Measurements from ENCODE around the gene IVNS1ABP.
"Not testable (repeated sequence)": the region's sequence is repeated elsewhere in the genome, so short reads cannot be mapped to it uniquely, and the experiment has no call there.

The IVNS1ABP gene

DNA sequence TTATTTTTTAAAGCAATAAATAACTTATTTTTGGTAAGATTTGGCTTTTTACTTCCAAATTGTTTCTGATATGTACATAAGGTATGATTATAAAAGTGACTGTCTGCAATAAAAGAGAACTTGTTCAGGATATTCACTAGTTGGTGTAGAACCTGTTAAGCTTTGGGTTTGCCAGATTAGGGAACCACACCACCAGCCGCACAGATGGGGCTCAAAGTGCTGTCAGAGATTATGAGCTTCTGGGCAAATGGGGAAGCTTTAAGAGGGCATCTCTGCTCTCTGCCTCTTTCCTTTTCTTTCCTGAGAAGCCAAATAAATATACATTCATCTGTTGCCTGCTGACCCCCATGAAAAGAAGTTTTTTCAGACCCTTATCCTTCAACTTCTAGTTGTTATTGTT, 25.4 kb downstream of the IVNS1ABP start:
- DNase-seq: no peak

DNA sequence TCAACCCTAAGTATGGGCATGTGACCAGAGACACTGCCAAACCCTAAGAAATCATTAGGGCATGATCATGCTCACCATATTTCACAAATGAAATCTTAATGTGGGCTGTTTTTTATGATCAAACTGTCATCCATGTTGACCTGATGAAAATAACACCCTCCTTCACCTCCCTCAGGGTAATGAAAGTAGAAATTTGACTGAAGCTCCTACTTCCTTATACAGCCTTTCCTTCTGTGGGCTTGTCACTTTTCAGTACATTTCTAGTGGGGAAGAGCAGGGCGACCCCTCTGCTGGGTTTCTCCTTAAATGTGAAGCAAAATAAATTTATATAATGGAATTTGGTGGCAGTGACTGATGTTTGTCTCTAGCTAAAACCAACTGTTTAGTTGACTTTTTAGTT, 25.9 kb downstream of the IVNS1ABP start:
- DNase-seq: no peak

GRCh38 chr1:185289880-185290279, 27.2 kb downstream of the IVNS1ABP start:
- DNase-seq: no peak

DNA sequence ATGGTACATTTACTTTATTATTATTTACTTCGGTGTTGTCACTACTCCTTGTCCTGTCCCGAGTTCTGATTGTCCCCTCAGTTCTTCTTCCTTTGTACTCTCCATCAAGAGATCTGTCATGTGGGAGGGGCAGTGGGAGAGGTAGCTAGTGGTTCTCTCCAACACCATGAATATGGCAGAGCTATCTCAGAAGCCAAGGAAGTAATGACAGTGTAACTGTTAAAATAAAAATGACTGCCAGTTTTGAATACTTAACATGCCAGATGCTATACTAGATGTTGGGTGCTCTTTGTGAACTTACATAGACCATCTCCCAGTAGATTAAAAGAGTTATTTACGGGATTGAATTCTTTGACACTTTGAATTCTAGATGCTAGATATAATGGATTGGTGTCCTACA, 28.6 kb downstream of the IVNS1ABP start:
- no peak for DNase-seq

GRCh38 chr1:185287451-185287850, 29.6 kb downstream of the IVNS1ABP start:
- no peak for DNase-seq

DNA sequence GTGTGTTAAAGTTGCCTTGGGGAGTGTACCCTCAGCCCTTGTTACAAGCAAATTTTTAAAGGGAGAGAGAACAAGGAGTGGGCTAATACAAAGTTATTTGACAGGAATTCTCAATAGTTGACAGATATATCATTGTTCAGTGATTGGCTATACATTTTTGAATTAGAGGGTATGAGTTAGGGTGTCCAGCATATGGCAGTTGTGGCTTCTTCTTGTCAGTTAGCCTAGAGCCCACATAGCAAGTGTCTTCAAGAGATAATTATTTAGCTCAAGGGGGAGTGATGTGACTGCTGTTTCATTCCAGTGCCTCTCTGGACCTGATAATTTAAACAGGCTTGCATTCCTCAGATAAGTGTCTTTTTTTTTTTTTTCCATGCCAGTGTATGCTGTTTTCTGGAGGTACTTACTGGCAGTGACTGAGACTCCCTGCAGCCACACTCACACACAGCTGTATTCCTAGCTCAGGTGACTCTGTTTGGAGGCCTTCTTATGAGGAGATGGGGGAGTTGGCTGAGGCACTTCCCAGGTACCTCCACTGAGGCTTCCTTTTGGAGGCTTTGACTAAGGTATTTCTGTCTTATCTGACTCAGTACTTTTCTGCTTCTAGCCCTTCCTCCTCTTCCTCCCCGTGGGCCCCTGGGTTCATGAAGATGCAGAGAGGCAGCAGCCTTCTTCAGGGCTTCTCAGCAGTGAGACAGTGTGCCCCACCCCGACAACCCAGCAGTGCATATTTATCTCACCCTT, 32.3 kb downstream of the IVNS1ABP start:
- no peak for DNase-seq

GRCh38 chr1:185284116-185284515, 32.9 kb downstream of the IVNS1ABP start:
- no peak for DNase-seq

- no peak for DNase-seq
These were observed 35.8 kb downstream of the IVNS1ABP start for GRCh38 chr1:185281245-185281644.

GRCh38 chr1:185280589-185280988, 36.5 kb downstream of the IVNS1ABP start:
- no peak for DNase-seq

DNA sequence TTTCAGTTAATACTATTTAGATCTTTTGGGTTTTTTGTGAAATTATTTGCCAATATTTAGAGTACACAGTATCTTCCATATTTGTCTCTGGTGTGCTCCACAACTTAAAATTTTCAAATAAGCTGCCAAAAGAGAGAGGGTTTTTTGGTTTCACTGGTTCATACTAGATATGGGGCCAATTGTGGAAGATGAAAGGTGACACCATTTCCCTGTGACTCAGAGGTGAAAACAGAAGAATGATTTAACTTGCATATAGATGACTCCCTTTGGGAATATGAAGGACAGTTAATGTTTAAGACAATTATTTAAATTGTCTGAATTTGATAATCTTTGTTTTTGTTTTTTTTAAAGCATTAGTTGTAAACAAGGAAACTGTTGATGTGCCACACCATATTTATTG, 37.5 kb downstream of the IVNS1ABP start:
- no peak for DNase-seq

- no peak for DNase-seq
These were observed 45.1 kb downstream of the IVNS1ABP start for GRCh38 chr1:185271921-185272320.

GRCh38 chr1:185268352-185268751, 48.7 kb downstream of the IVNS1ABP start:
- no peak for DNase-seq

GRCh38 chr1:185267701-185268100, 49.3 kb downstream of the IVNS1ABP start:
- no peak for DNase-seq

GRCh38 chr1:185267301-185267700, 49.7 kb downstream of the IVNS1ABP start:
- no peak for DNase-seq

DNA sequence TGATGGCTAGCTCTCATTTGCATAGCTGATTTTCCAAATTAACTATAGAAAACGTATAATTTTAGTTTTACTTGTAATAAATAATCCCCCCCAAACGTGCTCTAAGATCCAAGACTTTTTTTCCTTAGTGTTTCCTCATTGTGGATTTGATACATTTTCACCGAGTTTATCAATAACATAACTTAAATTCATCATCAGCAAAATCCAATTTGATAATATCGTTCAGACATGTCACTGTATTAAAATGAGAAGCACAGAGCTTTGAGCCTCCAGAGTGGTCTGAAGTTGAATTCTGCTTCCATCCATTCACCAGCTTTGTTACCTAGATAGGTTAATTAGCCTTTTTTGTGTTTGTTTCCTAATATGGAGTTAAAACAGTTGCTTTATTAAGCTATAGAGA, 51.7 kb downstream of the IVNS1ABP start:
- DNase-seq: no peak

GRCh38 chr1:185263780-185264179, 53.3 kb downstream of the IVNS1ABP start:
- DNase-seq: no peak

- no peak for DNase-seq
These were observed 53.8 kb downstream of the IVNS1ABP start for GRCh38 chr1:185263292-185263691.

DNA sequence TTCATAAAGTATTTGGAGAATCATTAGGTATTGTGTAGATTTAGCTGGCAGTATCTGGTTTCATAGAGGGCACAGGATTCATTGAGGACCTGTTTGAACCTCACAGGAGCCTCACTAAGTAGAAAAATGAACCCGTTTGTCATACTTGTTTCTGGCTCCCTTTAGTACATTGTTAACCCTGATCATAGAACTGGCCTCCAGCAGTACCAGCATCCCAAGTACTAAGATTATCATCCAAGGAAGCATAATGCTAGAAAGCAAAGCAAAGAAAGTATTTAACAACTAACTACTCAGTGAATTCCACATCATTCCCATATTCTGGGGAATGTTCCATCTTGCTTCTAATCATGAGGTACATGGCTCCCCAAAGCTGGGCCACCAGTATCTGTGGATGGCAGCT, 54.9 kb downstream of the IVNS1ABP start:
- no peak for DNase-seq

GRCh38 chr1:185260611-185261010, 56.4 kb downstream of the IVNS1ABP start:
- no peak for DNase-seq

- DNase-seq: no peak
These were observed 58.4 kb downstream of the IVNS1ABP start for GRCh38 chr1:185258676-185259075.

GRCh38 chr1:185257950-185258208, 59.2 kb downstream of the IVNS1ABP start:
- no peak for DNase-seq

- DNase-seq: not testable (repeated sequence)
These were observed 59.7 kb downstream of the IVNS1ABP start for GRCh38 chr1:185257116-185257949.

DNA sequence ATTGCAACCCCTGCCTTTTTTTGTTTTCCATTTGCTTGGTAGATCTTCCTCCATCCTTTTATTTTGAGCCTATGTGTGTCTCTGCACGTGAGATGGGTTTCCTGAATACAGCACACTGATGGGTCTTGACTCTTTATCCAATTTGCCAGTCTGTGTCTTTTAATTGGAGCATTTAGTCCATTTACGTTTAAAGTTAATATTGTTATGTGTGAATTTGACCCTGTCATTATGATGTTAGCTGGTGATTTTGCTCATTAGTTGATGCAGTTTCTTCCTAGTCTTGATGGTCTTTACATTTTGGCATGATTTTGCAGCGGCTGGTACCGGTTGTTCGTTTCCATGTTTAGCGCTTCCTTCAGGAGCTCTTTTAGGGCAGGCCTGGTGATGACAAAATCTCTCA, 61.4 kb downstream of the IVNS1ABP start:
- not testable (repeated sequence) for DNase-seq

GRCh38 chr1:185252404-185252803, 64.6 kb downstream of the IVNS1ABP start:
- DNase-seq: not testable (repeated sequence)

GRCh38 chr1:185251928-185252327, 65.1 kb downstream of the IVNS1ABP start:
- not testable (repeated sequence) for DNase-seq

Measured in stimulated activated CD4-positive, alpha-beta T cell treated with anti-CD3 and anti-CD28 coated beads, Interleukin-15, amount 100 ng/mL, for 24 hours (primary cell).